D341Med (cell line): Measurements from ENCODE around the gene GNPAT.

Experiments
- DNase-seq: peaks from one replicate; pipeline ENCODE4 v3.0.0; 2012; ENCODE audit warnings: low spot score

The GNPAT gene

DNA sequence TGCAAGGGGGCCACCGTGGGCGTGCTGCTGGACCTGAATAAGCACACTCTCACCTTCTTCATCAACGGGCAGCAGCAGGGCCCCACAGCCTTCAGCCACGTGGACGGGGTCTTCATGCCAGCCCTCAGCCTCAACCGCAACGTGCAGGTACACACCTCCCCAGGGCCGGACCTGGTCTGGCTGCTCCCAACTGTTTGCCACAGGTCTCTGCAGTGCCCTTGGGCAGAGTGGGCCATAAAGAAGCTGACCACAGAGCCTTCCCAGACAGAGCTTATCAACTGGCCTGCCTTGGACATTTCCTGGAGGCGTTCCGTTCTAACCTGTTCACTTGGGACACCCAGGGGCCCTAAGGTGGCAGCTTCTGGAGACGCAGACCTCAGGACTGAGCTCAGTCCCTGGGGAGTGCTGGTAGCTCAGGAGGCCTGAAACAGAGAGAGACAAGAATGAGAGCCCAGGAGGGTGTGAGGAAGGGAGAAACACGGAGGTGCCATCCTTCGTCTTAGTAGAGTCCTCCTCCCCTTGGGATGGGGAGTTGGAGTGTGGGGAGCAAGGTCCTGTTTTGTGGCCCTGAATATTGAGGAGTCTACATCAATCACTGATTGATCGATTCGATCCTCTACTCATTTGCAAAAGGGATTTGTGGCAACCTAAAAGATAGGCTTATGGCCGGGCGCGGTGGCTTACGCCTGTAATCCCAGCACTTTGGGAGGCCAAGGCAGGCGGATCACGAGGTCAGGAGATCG, 27.0 kb upstream of the GNPAT start:
- DNase-seq = peak; percentile 22

DNA sequence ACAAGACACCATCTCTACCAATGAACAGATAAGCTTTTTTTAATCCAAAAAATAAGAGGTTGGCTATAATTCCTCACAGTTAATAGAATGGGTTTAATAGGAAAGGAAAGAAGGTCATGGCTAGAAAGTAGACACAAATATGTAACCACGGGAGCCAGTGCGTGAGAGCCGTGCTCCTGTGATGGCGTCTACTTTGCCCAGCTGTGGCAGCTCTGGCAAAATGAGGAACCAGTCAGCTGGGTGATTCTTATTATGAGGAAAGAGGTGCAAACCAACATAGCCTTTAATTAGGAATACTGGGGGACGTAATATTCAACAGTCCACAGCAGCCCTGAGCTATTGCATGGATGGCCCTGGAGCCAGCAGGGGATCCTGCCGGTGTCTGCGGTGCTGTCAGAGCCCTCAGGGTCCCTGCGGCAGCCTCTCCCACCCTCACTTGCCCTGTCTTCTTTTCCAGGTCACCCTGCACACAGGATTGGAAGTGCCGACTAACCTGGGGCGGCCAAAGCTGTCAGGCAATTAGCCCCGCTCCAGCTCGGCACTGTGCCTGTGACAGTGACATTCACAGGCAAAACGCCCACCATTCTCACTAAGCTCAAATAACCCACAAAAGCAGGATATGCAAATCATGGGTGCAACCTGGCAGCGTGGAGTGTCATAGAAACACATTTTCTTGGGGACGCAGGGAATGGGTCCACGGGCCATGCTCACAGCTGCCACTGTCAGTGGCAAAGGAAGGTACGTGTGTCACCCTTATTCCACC, 25.9 kb upstream of the GNPAT start:
- DNase-seq = no peak

DNA sequence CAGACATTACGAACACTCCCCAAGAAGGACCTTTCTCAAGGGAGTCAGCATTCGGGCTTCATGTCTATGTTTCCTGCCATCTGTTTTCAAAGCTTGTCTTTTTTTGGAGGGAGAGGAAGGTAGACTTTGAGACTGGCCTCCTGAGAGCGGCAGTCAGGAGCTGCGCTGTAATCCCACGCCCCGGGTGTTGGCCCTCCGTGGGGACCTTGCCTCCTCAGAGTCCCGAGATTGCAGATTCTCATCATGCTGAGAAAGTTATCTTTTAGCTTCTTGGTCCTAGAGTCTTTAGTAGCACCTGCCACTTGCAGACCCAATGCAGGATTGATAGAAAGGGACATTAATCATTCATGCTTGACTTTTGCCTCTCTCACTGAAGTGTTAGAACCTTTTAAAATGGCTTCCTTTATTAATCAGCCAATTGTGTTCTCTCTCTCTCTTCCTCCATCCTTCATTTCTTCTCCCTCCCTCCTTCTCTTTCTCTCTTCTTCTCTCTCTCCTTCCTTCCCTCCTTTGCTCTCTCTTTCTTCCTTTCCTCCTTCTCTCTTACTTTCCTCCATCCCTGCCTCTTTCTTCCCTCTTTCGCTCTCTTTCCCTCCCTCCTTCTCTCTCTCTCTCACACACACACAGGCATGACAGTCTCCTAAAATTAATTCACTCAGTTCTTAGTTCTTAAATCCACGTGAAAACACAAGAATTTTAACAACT, 25.2 kb upstream of the GNPAT start:
- DNase-seq = no peak

DNA sequence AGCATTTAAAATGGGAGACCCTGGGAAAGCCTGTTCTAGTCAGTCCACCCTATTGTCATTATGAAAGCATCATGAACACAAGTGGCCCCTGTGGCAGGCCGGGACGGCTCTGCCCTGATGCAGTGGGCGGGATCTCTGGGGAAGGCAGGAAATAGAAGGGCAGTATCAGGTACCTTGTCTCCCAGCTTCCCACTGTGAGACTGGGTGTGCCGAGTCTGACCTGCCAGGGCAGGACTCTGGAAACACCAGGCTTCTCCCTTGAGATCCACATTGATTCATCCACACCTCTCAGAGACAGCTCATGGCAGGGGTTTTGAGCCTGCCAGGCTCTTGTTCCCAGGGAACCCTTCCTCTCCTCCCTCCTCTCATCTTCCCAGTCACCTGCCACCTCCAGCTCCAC, 24.5 kb upstream of the GNPAT start:
- DNase-seq = no peak

DNA sequence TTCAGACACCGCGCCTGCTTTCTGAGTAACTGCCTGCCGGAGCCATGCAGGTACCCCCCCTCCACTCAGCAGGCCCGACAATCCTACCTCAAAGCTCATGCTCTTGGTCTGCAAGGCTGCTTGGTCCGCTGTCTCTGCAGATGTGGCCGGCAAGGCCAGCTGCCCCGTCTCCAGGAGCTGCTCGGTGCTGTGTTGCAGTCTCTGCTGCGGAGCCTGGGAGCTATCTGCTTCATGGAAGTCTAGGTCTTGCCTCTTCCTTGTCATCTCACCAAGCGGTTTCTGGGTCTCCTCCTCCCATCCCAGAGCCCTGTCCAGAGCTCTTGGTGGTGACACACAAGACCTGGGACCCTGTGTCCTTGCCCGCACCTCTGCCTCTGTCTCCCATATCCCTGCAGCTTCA, 24.0 kb upstream of the GNPAT start:
- DNase-seq = no peak

DNA sequence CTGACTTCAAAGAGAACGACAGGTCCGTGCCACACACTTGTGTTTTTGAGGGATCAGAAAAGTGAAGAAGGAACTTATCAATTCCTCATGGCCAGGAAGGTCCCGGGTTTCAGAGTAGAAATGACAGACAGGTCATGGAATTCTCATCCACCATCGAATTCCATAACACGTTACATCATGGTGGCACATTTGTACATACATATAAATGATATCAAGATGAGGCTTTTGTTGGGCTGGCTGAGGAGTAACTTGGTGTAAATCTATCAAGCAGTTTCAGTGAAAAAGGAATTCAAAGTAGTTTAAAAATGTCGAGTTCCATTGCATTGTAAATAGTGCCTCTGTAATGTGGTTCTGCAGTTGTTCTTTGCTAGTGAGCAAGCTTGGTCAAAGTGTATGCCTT, 22.9 kb upstream of the GNPAT start:
- no peak for DNase-seq

DNA sequence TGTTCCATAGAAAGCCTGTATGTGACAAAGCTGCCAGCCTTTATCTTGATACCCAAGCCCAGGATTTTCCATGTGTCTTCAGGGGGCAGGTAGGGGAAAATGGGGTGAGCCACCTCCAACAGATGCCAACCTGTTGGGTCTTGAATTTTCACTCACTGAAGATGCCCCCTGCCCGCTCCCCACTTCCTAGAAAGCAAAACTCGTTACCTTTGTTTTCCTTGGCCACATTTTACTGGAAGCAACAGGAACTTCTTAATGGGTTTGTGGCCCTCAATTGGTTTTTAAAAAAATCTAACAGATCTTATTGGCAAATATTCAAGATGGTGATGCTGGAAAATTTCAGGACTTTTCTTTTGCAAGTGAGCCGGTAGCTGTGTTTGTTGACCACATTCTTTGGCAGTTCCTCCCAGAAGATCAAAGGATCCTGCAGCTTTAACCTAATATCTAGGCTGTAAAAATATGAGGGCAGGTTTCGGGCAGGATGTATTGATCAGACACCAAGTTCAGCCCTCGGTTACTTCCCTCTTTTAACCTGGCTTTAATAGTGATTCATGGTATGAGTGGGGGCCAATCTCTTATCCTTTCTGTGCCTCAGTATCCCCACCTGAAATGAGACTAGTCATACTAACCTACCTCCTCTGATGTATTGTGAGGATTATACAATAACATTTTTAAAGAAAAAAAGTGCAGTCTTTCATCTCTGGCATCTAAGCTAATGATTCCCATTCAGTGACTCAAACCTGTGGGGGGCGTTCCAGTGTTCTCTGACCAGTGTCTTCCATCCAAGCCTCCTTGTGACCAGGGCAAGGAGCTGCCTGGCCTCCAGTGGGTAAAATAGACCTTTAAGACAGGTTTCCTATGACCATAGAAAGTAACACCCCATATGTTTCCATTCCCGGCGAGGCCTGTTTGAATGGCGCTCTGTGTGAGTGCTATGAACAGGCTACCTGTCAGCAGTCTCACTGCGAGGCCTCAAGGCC, 21.3 kb upstream of the GNPAT start:
- no peak for DNase-seq

DNA sequence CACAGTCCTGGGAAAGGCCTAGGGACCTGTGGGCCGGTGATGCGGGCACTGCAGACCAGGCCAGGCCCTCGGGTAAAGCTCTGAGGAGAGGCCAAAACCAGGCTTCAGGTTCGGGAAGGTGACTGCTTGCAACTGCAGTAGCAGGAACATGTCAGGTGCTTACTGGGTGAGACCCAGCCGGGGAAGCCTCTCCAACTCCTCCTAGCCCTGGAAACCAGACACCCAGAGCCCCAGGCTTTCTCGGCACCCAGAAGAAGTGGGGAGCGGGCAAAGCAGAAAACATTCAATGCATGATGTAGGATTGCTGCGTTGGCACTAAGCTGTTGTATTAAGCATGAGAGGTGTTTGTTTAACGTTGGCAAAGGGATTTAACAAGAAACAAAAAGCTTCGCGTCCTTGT, 20.2 kb upstream of the GNPAT start:
- DNase-seq = no peak

DNA sequence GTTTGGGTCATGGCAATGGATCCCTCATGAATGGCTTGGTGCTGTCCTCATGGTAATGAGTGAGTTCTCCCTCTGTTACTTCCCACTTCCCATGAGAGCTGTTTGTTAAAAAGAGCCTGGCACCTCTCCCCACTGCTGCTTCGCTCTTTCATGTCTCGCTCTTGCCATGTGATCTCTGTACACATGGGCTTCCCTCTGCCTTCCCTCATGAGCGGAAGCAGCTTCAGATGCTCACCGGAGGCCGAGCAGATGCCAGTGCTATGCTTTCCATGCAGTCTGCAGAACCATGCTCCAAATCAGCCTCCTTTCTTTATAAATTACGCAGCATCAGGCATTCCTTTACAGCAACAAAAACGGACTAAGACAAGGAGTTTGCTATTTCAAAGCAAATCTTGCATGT, 14.9 kb upstream of the GNPAT start:
- no peak for DNase-seq

DNA sequence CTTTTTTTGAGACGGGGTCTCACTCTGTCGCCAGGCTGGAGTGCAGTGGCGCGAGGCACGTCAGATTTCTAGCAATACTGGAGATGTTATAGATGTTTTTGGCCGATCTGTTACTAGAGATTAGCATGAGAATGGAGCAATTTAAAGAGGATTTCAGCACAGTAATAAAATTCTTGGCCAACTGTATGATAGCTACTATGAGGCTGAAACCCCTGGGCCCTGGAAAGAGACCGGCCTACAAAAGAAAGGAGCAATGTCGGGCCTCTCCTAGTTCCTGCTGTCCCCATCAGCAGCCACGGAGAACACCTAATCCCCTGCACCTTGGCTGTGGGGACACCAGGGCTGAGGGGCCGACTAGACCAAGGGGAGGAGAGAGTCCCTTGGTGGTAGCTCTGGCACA, 9.5 kb upstream of the GNPAT start:
- no peak for DNase-seq

DNA sequence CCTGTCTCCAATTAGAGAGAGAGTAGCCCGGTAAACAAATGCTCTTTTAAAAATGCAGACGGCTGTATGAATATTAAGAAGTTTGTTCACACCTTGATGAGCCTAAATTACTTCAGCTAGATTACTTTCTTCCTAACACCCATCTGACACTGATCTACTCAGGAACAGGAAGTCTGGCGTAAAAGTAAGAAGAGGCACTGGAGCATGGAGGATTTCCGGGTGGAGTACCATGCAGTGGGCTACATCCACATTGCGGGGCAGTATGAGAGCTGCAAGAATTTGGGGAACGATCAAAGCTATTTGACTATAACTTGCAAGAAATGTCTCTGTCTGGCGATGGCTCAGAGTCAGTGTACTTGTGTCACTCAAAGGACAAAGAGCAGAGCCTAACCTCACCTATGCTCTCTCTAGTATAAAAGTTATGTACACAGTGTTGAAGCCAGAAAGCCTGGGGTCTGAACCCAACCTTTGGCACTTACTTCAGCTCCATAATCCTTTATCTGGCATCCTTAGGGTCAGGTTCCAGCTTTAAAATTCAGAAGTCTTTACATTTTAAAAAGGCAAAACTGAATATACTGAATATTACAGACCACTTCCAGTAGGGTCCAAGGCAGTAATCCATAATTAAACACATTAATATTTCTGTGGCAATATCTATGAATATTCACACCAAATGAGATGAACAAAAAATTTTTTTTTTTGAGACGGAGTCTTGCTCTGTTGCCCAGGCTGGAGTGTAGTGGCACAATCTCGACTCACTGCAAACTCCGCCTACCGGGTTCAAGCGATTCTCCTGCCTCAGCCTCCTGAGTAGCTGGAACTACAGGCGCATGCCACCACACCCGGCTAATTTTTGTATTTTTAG, 7.9 kb upstream of the GNPAT start:
- no peak for DNase-seq

DNA sequence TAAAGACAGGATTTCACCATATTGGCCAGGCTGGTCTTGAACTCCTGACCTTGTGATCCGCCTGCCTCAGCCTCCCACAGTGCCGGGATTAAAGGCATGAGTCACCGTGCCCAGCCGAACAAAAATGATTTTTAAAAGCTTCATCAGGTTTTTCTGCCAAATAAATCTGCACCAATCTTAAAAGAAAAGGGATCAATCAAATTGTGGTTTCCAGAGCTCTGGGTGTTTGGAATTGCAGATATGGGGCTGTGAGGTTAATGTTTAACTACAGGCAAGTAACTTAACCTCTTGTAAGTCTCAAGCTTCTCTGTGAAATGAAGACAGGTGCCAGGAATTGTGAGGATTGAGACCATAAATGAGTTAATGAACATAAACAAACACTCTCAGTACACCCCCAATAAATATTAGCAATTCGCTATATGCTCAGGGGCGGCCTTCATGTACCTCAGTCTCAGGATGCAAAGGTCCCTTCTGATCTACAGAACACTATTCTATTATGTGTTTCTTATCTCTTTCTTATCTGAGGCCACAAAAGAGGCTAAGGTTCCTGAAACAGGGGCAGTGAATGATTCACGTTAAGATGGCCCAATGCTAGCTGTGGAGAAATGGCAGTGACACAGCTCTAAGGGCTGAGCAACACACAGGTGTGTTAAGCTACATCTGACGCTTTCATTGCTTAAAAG, 7.1 kb upstream of the GNPAT start:
- no peak for DNase-seq

DNA sequence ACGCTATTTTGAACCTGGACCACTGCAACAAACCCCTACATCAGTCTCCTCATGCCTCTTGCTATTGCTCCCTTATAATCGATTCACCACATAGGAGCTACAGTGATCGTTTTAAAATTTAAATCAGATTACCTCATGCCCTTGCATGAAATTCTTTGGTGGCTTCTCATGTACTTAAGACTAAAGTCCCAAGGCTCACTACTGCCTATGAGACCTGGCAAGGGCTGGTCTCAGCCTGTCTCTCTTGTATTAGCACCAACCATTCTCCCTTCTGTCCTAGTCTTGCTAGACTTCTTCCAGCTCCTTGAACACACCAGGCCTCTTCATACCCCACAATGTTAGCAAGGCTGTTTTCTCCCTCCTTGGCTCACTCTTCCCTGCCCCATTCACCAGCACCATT, 6.5 kb upstream of the GNPAT start:
- no peak for DNase-seq

DNA sequence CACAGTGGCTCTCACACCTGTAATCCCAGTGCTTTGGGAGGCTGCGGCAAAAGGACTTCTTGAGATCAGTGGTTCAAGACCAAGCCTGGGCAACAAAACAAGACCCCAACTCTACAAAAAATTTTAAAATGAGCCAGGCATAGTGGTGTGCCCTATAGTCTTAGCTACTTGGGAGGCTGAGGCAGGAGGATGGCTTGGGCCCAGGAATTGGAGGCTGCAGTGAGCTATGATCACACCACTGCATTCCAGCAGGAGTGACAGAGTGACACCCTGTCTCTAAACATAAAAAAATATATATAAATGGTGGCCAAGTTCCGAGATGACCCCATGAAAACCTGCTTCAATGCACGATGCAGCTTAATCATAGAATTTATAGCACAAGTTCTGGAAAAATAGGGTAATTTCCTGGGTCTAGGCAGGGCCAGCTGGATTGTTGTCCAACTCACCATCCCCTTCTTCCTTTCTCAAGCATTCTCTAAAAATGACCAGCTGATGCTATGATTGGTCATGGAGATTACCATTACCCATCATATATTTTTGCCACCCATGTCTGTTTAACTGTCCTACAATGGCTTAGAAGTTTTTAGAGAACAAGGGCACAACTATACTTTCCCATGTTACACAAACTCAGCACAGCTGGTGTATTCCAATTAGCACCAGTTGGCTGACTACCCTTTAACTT, 5.3 kb upstream of the GNPAT start:
- DNase-seq = no peak

DNA sequence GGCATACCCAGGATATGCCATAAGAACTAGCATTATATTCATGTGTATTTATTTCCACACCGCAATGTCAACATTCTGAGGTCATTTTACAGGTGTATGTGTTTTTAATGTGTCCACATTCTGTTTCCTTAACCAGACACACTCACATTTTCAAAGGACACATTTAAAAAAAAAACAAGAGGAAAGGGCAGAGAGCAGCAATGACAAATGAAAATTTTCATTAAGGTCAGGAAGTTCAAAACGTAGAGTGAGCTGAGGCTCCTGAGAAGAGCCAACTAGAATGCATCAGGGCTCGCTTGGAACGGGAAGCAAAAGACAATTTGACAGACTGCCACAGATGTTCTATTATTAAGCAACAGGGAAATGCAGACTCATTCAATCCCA, 4.8 kb upstream of the GNPAT start:
- no peak for DNase-seq

DNA sequence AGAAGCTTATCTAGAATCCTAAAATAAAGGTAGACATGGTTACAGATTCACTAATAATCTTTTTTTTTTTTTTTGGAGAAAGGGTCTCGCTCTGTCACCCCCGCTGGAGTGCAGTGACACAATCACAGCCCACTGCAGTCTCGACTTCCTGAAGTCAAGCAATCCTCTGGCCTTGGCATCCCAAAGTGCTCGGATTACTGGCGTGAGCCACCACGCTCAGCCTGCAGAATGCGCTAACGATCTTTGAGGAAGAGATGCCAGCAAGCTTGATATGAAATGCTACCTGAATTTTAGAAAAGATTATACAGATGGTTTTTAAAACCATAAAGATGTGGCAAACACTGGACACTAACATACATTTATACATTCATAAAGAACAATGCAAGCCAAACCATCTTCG, 4.1 kb upstream of the GNPAT start:
- no peak for DNase-seq

DNA sequence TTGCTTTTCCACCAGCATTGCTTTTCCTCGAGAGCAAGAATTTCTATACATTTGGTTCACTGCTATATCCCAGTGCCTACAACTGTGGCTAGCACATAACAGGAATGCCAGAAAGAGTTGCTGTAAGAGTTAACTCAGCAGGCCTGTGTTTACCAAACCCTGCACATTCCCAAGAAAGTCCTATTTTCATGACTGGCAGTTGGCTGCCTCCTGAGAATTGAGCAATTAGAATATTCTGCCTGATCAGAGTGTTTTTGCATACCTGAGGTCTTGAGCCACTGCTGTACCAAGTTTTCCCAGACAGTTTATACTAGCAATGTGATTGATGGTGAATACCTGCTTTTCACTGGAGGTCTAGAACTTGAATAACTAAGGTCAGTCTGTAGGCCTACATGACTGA, 2.7 kb upstream of the GNPAT start:
- no peak for DNase-seq

DNA sequence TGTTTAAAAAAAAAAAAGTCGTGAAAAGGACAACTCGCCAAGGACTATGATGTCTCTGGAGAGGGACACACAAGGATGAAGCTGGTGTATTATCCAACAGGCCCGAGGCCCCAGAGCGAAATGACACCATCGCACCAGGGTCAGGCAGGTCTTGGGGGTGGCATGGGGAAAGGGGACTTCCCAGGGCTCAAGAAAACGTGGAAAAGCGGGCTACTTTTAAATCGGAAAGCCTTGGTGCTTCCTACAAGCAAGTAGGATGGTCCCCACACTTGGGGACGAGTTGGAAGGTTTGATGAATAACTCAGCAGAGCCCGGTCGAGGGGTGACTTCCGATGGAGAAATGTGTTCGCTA, 505 bp upstream of the GNPAT start:
- DNase-seq = no peak

DNA sequence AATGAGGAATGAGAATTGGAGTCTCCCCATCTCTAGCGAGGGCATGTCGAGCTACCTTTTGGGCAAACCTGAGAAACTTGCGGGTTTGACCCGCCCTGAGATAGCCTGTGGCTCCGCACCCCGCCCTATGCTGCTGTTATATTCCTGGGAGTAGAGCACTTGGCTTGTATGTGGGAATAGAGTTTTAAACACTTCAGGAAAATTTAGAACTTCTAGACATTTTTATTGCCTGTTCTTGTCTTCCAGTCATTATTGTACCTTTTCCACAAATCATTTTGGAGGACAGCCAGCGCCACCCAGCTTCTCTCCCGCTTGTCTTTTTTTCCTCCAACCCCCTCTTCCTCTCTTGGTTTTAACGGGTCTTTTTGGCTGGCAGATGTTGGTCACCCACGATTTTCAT, 738 bp downstream of the GNPAT start:
- peak; percentile 68 for DNase-seq
